Measurements from ENCODE around the gene MB21D2.

GRCh38 chr3:192894676-192895075, 23.0 kb downstream of the MB21D2 start:
- TF ChIP-seq CTCF (IDR thresholded peaks at IDR 0.05) (no peak), EP300 (IDR thresholded peaks at IDR 0.05) (no peak)

Measured in upper lobe of left lung (tissue), 4 donors.